Embryonic facial prominence (tissue), 1 donor: ENCODE measurements around the gene OVOL3.
"Not testable (repeated sequence)": the region's sequence is repeated elsewhere in the genome, so short reads cannot be mapped to it uniquely, and the experiment has no call there.

Experiments
- DNase-seq: peaks from one replicate; pipeline ENCODE4 v3.0.0-alpha.2; 2016; ENCODE audit errors: extremely low spot score

Gene OVOL3

DNA sequence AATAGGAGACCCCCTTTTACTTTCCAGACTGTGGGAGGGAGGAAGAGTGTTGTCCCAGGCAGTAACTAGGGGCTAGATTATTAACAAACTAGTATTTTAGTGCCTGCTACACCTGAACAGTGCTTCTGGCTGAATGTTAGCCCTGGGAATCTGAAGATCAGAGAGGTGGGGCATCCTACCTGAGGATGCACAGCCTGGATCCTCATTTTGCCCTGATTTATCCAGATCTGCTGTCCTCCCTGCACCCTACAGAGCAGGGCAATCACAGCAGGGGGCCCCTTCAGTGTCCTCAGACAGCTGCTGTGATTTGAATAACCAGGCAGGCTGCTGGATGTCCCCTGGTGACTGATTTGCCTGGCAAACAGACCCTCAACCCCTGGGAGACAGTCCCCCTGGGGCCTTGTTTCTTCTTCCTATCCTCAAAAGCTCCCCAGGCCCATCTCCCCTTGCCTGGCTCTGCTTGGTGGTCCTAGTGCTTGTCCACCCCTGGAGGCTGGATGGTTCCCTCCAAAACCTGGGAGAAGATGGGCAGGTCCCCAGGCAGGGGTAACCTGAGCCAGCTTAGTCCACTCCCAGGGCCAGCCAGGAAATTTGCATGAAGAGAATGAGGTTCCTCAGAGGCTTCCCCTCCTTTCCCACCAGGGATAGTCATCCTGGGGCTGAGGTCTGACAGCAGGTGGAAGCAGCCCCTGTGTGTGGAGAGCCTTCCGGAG, at the start of gene OVOL3:
Gene OVOL3, plus strand, starts transcription at position 657 of the 713 bp plus-strand sequence. CDS start 60 bp downstream, outside the sequence.
- no peak for DNase-seq

DNA sequence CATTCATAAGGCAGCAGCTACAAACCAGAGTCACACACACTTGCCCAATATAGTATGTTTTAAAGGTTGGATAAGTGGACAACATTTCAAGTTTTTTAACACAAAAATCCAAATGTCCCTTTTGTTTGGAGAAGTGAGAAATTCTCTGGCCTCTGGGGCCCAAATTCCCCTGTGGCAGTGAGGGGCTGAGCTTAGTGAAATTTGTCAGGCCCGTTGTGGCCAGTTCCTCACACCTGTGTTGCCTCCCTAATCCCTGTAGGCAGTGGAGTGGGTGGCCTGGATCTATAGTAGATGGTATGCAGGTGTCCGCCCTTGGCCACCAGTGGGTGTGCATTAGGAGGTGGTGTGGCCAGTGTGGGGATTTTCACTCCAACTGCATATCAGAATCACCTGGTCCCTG, 49.6 kb upstream of the OVOL3 start:
- no peak for DNase-seq

DNA sequence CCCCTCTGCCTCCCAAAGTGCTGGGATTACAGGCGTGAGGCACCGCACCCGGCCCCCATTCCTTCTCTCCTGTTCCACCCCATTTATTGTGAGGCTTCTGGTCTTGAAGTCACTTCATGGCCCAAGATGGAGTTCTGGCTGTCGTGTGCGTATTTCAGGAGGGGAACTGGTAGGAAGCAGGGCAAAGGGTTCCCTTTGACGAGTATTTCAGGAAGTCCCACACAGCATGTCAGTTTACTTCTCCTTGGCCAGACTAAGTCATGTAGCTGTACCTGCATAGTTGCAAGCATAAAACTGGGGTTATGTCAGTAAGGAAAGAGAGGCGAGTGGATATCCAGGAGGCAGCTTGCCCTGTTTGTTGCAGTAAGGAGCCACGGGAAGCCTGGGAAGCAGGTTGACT, 46.1 kb upstream of the OVOL3 start:
- DNase-seq, result no peak

- no peak for DNase-seq
Observed at GRCh38 chr19:36067681-36068080, 43.3 kb upstream of the OVOL3 start.

DNA sequence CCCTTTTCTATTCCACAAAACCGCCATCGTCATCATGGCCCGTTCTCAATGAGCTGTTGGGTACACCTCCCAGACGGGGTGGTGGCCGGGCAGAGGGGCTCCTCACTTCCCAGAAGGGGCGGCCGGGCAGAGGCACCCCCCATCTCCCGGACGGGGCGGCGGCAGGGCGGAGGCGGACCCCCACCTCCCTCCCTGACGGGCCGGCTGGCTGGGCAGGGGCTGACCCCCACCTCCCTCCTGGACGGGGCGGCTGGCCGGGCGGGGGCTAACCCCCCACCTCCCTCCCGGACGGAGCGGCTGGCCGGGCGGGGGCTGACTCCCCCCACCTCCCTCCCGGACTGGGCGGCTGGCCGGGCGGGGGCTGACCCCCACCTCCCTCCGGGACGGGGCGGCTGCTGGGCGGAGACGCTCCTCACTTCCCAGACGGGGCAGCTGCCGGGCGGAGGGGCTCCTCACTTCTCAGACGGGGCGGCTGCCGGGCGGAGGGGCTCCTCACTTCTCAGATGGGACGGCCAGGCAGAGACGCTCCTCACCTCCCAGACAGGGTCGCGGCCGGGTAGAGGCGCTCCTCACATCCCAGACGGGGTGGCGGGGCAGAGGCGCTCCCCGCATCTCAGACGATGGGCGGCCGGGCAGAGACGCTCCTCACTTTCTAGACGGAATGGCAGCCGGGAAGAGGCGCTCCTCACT, 42.0 kb upstream of the OVOL3 start:
- DNase-seq, result not testable (repeated sequence)

- no peak for DNase-seq
Observed at GRCh38 chr19:36072081-36072480, 38.9 kb upstream of the OVOL3 start.

- no peak for DNase-seq
Observed at GRCh38 chr19:36073121-36073876, 37.6 kb upstream of the OVOL3 start.

DNA sequence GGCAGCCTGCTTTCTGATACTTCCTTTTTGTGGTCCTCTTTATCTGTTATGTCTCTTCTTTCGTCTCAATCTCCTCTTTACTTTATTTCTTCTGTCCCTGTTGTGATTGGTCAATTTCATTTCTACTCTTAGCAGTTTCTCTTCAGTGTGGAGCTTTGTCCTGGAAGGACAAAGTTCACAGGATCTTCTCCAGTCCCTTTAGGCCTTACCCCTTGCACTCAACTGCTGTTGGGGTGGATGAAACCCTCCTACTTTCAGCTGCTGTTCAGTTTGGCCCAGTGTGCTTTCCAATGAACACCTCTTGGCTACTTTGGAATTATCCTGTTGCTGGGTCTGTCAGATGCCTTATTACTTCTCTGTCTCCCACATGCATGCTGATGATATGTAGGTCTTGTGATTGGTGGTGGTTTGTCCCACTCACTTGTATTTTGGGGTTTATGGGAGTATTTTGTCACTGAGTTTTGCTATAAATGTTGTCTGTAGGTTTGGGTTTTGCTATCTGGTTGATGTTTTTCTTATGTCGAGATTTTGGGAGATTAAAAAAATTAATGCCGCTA, 31.5 kb upstream of the OVOL3 start:
- DNase-seq, result no peak

DNA sequence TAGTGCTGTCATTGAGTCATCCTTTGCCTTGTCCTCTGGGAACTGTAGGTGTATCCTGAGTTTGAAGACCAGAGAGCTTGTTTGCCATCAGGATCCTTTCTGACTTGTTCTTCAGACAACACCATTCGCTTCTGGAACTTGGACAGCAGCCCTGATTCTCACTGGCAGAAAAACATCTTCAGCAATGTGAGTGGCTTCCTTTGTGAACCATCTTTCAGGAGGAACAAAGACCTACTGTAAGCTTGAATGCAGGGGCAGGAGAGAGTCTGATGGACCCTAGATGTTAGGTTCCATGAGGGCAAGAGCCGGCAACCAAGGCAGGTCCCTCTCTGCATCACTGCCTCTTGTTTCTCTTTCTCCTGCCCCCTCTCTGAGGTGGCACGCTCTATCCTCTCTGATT, 29.6 kb upstream of the OVOL3 start:
- DNase-seq, result no peak

- DNase-seq, result no peak
Observed at GRCh38 chr19:36081894-36082293, 29.0 kb upstream of the OVOL3 start.

- no peak for DNase-seq
Observed at GRCh38 chr19:36082916-36083315, 28.0 kb upstream of the OVOL3 start.

DNA sequence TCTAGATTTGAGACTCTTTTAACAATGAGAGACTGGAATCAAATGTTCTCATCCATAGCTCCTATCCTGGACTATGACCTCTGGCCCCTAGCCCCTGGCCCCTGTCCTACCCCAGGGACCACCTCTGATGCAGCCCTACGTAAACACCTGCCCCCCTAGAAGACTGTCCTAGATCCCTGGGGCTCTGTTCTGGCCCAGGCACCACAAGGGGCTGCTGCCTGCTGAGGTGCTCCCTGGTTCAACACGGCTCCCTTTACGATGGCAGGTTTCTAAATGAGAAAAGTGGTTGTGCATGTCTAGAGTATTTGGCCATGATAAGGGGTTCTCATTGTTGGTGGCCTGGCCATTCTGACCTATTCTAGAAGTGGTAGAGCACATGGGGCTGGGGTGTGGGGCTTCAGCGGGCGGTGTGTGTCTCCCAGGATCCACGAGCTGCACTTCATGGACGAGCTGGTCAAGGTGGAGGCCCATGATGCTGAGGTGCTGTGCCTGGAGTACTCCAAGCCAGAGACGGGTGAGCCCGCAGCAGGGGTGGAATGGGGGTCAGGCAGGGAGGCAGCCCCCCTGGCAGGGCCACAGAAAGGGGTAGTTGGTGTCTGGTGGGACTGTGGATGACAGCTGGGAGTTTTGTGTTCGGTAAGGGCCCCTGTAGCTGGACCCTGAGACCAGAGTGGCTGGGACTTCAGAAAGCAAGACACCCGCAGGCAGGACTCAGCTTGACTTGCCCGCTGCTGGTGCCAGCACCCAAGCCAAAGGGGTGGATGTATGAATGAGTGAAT, 26.5 kb upstream of the OVOL3 start:
- DNase-seq, result no peak

DNA sequence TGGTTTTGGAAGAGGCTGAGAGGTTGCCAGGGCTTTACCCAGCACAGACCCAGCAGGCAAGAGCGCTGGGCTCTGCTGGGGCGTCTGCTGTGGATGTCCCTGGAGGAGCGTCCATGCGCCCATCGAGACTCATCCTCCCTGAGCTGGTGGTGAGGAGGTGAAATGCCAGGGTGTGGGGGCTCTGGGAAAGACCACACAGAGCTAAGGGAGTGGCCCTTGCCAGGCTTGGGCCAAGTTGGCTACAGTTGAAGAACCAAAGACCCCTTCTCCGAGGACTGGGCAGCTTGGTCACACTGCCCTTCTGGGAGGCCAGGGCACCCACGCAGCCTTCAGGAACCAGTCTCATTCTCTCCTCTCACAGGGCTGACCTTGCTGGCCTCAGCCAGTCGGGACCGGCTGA, 24.6 kb upstream of the OVOL3 start:
- DNase-seq, result no peak

DNA sequence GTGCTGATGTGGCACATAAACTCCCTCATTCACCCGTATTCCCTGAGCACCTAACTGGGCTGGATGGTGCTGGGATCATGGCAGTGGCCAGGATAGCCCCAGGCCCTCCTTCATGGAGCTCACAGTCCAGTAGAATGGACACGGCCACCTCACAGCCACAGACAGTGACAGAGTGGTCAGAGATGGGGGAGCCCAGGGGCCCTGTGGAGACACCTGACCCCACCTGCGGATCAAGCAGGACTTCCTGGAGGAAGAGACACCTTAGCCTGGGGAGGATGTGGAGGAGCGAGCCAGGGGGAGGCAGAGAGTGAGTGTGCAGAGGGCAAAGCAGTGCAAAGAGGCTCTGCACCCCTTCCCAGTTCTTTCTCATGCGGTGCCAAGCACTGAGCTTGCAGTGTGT, 21.1 kb upstream of the OVOL3 start:
- no peak for DNase-seq

DNA sequence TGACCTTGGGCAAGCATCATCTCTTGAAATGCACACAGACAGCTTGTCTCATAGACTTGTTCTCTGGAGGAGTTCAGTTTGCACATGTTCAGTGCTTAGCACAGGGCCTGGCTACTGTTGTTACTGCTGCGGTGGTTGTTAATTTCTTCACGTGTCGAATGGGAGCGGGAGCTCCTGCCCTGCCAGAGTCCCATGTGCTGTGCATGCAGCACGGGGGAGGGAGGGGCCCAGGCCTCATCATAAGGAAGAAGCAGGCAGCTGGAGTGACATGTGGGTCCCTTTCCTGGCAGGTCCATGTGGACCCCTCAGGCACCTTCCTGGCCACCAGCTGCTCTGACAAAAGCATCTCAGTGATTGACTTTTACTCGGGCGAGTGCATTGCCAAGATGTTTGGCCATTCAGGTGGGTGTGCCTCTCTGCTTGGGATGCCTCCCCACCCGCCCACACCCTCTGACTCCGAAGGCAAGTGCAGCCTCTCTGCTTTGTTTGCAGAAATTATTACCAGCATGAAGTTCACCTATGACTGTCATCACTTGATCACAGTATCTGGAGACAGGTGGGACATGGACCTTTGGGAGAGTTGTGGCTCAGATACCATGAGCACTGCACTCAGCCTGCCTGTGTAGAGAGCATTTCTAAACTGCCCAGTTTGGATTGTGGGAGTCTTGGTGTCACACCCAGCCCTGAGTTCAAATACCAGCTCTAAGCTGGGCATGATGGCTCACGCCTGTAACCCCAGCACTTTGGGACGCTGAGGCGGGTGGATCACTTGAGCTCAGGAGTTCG, 19.8 kb upstream of the OVOL3 start:
- DNase-seq, result no peak

DNA sequence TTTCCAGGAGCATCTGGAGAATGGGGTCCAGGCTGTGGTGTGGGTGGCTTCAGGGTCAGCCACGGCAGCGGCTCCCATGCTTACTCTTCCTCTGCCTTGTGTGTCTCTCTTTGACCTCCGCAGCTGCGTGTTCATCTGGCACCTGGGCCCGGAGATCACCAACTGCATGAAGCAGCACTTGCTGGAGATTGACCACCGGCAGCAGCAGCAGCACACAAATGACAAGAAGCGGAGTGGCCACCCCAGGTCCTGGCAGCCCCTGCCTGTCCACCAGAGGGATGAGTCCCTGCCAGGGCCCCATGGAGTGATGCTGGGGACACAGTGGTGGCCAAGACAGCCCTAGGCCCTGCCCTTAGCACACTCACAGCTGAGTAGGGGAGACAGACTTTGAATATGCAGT, 18.4 kb upstream of the OVOL3 start:
- no peak for DNase-seq

DNA sequence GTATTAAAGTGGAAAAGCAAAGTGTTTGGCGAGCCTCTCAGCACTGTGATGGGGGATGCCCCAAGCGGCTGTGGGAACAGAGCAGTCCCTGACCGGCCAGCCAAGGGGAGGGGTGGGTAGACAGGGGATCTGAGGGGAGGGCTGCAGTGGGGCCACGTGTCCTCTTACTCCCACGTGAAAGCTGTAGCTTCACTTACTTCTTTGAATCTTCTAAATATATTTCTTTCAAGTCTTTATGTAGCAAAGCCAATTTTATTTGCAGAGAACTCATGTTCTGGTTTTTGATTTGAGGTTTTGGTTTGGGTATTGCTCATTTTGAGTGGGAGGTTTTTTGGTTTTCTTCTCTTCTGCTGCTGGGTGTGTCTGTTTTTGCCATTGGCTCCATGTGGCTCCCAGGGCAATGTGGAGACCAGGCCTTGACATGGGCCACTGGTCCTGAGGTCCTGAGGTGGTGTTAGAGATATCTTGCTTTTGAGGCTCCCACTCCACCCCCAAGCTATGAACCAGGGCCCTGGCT, 17.7 kb upstream of the OVOL3 start:
- DNase-seq, result no peak

DNA sequence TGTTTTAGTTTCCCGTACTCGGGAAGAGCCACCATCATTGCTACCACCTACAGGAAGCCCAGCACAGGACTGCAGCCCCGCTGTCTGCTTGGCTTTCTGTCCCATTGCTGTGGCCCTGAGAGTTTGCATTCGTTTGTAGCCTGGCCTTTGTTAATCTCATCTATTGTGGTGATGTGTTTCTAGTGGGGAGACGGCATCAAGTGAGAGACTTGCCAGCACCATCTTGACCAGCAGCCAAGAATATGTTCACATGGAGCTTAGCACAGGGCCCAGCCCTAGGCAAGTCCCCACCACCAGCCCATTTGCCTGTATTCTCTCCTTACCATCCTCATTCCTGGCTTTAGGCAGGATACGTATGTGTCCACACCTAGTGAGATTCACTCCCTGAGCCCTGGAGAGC, 17.3 kb upstream of the OVOL3 start:
- DNase-seq, result no peak

- DNase-seq, result no peak
Observed at GRCh38 chr19:36097036-36097435, 13.9 kb upstream of the OVOL3 start.

DNA sequence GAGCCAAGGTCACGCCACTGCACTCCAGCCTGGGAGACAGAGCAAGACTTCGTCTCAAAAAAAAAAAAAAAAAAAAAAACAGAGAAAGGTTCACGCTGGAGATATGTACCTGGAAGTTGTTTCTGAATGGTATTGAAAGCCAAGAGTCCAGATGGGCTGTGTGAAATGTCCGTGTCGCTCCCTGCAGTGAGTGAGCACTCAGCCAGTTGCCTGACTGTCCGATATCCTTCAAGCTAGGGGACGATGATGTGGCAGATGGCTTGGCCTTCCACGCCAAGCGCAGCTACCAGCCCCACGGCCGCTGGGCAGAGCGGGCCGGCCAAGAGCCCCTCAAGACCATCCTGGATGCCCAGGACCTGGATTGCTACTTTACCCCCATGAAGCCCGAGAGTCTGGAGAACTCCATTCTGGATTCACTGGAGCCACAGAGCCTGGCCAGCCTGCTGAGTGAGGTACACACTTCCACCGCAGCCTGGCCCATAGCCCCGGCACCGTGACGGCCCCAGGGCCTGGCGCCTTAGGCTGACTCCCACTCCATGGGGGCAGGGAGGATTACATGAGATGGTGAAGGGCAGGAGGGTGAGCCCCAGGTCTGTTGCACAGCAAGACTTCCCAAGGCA, 11.7 kb upstream of the OVOL3 start:
- no peak for DNase-seq
